ENCODE measurements around the gene PXMP4. TPM values are rescaled to one million over a fixed set of nuclear protein-coding genes. Genes with fewer than 3 reads are reported as not detected.

The PXMP4 gene
- total and polyA plus RNA-seq, 2 of the 4 experiments (the other 2 are of a cell fraction), result 3.6 to 7.1 TPM

DNA sequence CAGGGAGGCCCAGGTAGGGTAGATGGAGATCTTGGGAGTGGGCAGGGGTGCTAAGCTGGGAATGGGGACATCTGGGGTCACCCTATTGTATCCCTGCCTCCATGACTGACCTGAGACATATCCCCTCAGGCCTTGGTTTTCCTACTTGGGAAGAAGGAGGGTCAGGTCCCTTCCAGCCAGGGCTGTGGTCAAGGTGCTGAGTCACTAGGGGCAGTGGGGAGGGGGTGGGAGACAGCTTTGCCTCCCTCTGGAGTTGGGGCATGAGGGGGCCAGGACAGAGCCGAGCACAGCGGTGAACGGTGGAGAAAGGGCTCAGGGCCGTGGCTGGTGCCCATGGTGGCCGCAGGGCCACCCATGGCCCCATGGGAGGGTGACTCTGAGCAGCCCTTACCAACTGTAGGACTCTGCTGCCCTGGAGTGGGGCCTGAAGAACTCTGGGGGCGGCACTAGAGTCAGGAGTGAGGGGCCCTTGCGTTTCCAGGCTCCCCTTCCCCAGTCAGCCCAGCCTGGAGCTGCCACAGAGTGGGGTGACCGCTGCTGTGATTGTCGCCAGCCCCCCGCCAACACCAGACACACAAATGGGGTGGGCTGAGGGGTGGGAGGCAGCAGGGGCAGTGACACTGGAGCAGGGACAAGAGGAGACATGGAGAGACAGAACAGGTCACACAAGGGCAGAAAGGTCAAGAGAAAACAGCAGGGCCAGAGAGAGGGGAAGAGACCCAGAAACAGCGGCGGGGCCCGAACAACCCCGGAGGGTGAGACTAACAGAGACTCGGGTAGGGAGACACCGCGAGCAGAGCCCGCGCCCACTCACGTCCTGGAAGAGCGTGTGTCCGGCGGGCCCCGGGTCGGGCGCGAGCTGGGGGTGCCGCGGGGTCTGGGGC, 46.5 kb downstream of the PXMP4 start (continued):
- TF ChIP-seq, protein P1, sequence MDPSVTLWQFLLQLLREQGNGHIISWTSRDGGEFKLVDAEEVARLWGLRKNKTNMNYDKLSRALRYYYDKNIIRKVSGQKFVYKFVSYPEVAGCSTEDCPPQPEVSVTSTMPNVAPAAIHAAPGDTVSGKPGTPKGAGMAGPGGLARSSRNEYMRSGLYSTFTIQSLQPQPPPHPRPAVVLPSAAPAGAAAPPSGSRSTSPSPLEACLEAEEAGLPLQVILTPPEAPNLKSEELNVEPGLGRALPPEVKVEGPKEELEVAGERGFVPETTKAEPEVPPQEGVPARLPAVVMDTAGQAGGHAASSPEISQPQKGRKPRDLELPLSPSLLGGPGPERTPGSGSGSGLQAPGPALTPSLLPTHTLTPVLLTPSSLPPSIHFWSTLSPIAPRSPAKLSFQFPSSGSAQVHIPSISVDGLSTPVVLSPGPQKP (IDR thresholded peaks at IDR 0.05; ENCODE audit: borderline replicate concordance, low read depth, low read length), result no peak
- TF ChIP-seq CHD1 (IDR thresholded peaks at IDR 0.05; ENCODE audit: low read depth, low read length), result no peak
- no peak for TF ChIP-seq POLR2A (IDR thresholded peaks at IDR 0.05; ENCODE audit: low read depth, low read length)
- TF ChIP-seq BHLHE40 (IDR thresholded peaks at IDR 0.05; ENCODE audit: low read depth, low read length), result no peak
